H1 (cell line): ENCODE results near the gene PNMA6E. TPM values are rescaled to one million over a fixed set of nuclear protein-coding genes. Genes with fewer than 3 reads are reported as not detected.

ENCODE experiments used
- CTCF ChIA-PET: fragments of 300-600 bp; sonication (Branson Sonifier 250); formaldehyde crosslinking; loops from one replicate; lab custom pipeline; 2021; ENCODE audit not compliant: partially characterized antibody; lab: Charles Lee
- POLR2A ChIA-PET: fragments of 300-600 bp; sonication (Branson Sonifier 250); formaldehyde crosslinking; loops from one replicate; lab custom pipeline; 2021; ENCODE audit warnings: inconsistent platforms; ENCODE audit not compliant: partially characterized antibody; lab: Charles Lee
- DNase-seq, 2 experiments: peaks; one replicate each; pipeline versions ENCODE4 v3.0.0 to v3.0.0-alpha.2; 2010 to 2022; ENCODE audit warnings: low spot score in 2 of 2, low read depth in 1 of 2, mixed read lengths in 1 of 2
- FAIRE-seq: peaks from 2 replicates; lab custom pipeline; 2011; peaks lifted over from hg19 to GRCh38; lab: Jason Lieb, UNC
- H2AFZ ChIP-seq: 2 replicates; pipeline ENCODE4 v1.8.1; 2012; ENCODE audit warnings: low read length, inconsistent platforms
- H2AK5ac ChIP-seq: 2 replicates; pipeline ENCODE4 v1.6.1; 2013; ENCODE audit warnings: low read depth, low read length
- H2BK120ac ChIP-seq: replicated peaks from 2 replicates; pipeline ENCODE3; 2013; ENCODE audit warnings: low read depth, low read length, inconsistent platforms
- H2BK12ac ChIP-seq: 2 replicates; pipeline ENCODE4 v1.6.1; 2013; ENCODE audit warnings: low read depth, low read length
- H2BK15ac ChIP-seq: 2 replicates; pipeline ENCODE4 v1.6.1; 2013; ENCODE audit warnings: low read length
- H2BK20ac ChIP-seq: 2 replicates; pipeline ENCODE4 v1.6.1; 2013; ENCODE audit warnings: low read length
- H2BK5ac ChIP-seq: 2 replicates; pipeline ENCODE4 v1.6.1; 2013; ENCODE audit warnings: low read depth, low read length
- H3K14ac ChIP-seq: 2 replicates; pipeline ENCODE4 v1.6.1; 2013; ENCODE audit warnings: inconsistent platforms; ENCODE audit not compliant: insufficient read length
- H3K18ac ChIP-seq: 2 replicates; pipeline ENCODE4 v1.6.1; 2013; ENCODE audit warnings: low read length; ENCODE audit errors: extremely low read depth
- H3K23ac ChIP-seq: 2 replicates; pipeline ENCODE4 v1.6.1; 2013; ENCODE audit warnings: inconsistent platforms; ENCODE audit not compliant: insufficient read length
- H3K23me2 ChIP-seq: 2 replicates; pipeline ENCODE4 v1.6.1; 2013; ENCODE audit warnings: low read depth, low read length
- H3K27ac ChIP-seq: 2 replicates; pipeline ENCODE4 v1.6.1; 2011; ENCODE audit warnings: low read depth, low read length, inconsistent platforms
- H3K27me3 ChIP-seq, 4 experiments: replicated peaks in 1 of 4; 1 replicate in 1 of 4; 2 replicates in 3 of 4; pipeline versions ENCODE4 v1.6.1 to v1.8.1; 2011 to 2013; ENCODE audit warnings: low read length in 3 of 4, mild to moderate bottlenecking in 3 of 4, inconsistent platforms in 2 of 4, mixed read lengths in 2 of 4, moderate library complexity in 1 of 4; ENCODE audit not compliant: control insufficient read depth in 3 of 4, insufficient read depth in 3 of 4; ENCODE audit errors: extremely low read depth in 1 of 4
- H3K36me3 ChIP-seq, 4 experiments: 2 replicates each; pipeline versions ENCODE4 v1.6.1 to v1.8.1; 2011 to 2013; ENCODE audit warnings: mild to moderate bottlenecking in 4 of 4, low read length in 3 of 4, moderate library complexity in 2 of 4, control low read depth in 1 of 4, inconsistent platforms in 1 of 4; ENCODE audit not compliant: insufficient read depth in 4 of 4, control insufficient read depth in 2 of 4
- H3K4ac ChIP-seq: replicated peaks from 2 replicates; pipeline ENCODE3; 2013; ENCODE audit warnings: low read length, low read depth, mixed read lengths, inconsistent platforms; ENCODE audit not compliant: insufficient read length
- H3K4me1 ChIP-seq, 4 experiments: replicated peaks in 1 of 4; 1 replicate in 1 of 4; 2 replicates in 3 of 4; pipeline versions ENCODE4 v1.6.1 to v1.8.1; 2011 to 2013; ENCODE audit warnings: low read length in 3 of 4, inconsistent platforms in 2 of 4, mixed read lengths in 1 of 4; ENCODE audit not compliant: insufficient read depth in 4 of 4, control insufficient read depth in 3 of 4
- H3K4me2 ChIP-seq, 2 experiments: 2 replicates each; pipeline versions ENCODE4 v1.6.1 to v1.8.1; 2011 to 2013; ENCODE audit warnings: low read depth in 2 of 2, low read length in 2 of 2, control low read depth in 1 of 2, inconsistent platforms in 1 of 2, mild to moderate bottlenecking in 1 of 2; ENCODE audit not compliant: insufficient read depth in 1 of 2
- H3K4me3 ChIP-seq, 4 experiments: fragments of 200-600, 300-600 bp in 1 of 4; sonication (generic), shearing (Covaris generic), sonication (Bioruptor Twin) in 1 of 4; 2 replicates each; pipeline versions ENCODE4 v1.5.1 to v1.8.1; 2011 to 2016; ENCODE audit warnings: low read length in 4 of 4, low read depth in 3 of 4, control low read depth in 2 of 4, inconsistent platforms in 2 of 4, mild to moderate bottlenecking in 2 of 4, mixed read lengths in 1 of 4, moderate library complexity in 1 of 4; ENCODE audit not compliant: insufficient read depth in 2 of 4; ENCODE audit errors: extremely low read depth in 1 of 4
- H3K56ac ChIP-seq: replicated peaks from 2 replicates; pipeline ENCODE3; 2013; ENCODE audit warnings: low read depth, mild to moderate bottlenecking, mixed read lengths, low read length, inconsistent platforms; ENCODE audit not compliant: insufficient read length
- H3K79me1 ChIP-seq: 2 replicates; pipeline ENCODE4 v1.6.1; 2013; ENCODE audit warnings: low read depth, low read length, control low read depth
- H3K79me2 ChIP-seq, 2 experiments: 2 replicates each; pipeline versions ENCODE4 v1.6.1 to v1.8.1; 2012 to 2013; ENCODE audit warnings: low read length in 2 of 2, mild to moderate bottlenecking in 2 of 2, inconsistent platforms in 1 of 2; ENCODE audit not compliant: insufficient read depth in 2 of 2, control insufficient read depth in 1 of 2
- H3K9ac ChIP-seq, 4 experiments: replicated peaks in 1 of 4; 1 replicate in 1 of 4; 2 replicates in 3 of 4; pipeline versions ENCODE4 v1.6.1 to v1.8.1; 2011 to 2013; ENCODE audit warnings: low read depth in 3 of 4, low read length in 3 of 4, control low read depth in 2 of 4, mild to moderate bottlenecking in 2 of 4, moderate library complexity in 2 of 4, inconsistent platforms in 1 of 4; ENCODE audit errors: extremely low read depth in 1 of 4
- H3K9me3 ChIP-seq, 2 experiments: 2 replicates each; pipeline versions ENCODE4 v1.6.1 to v1.8.1; 2012 to 2013; ENCODE audit warnings: mild to moderate bottlenecking in 2 of 2, moderate library complexity in 2 of 2, control low read depth in 1 of 2, inconsistent platforms in 1 of 2, low read depth in 1 of 2, low read length in 1 of 2, mixed read lengths in 1 of 2; ENCODE audit not compliant: insufficient read depth in 2 of 2
- H4K20me1 ChIP-seq, 2 experiments: replicated peaks in 1 of 2; 2 replicates each; pipeline versions ENCODE3 to v1.8.1; 2011 to 2013; ENCODE audit warnings: inconsistent platforms in 2 of 2, low read length in 2 of 2, mild to moderate bottlenecking in 1 of 2; ENCODE audit not compliant: insufficient read depth in 2 of 2, control insufficient read depth in 1 of 2
- H4K5ac ChIP-seq: 2 replicates; pipeline ENCODE4 v1.6.1; 2013; ENCODE audit warnings: low read length, low read depth, mixed read lengths, inconsistent platforms; ENCODE audit not compliant: insufficient read length
- H4K8ac ChIP-seq: 2 replicates; pipeline ENCODE4 v1.8.0; 2013; ENCODE audit warnings: mild to moderate bottlenecking, moderate library complexity, low read length, inconsistent platforms; ENCODE audit not compliant: insufficient read depth; ENCODE audit errors: extremely low read depth
- H4K91ac ChIP-seq: replicated peaks from 2 replicates; pipeline ENCODE3; 2013; ENCODE audit warnings: low read length, mixed read lengths, inconsistent platforms; ENCODE audit not compliant: insufficient read length
- CHD2 ChIP-seq: IDR thresholded peaks from 2 replicates; pipeline ENCODE4 v1.6.1; 2012; ENCODE audit warnings: low read length, improper control_type of control experiment
- FOSL1 ChIP-seq: IDR thresholded peaks from 2 replicates; pipeline ENCODE4 v1.6.1; 2011; ENCODE audit warnings: mild to moderate bottlenecking, low read depth, low read length, moderate library complexity; ENCODE audit not compliant: insufficient read depth
- GABPA ChIP-seq: IDR thresholded peaks from 2 replicates; pipeline ENCODE4 v1.6.1; 2011; ENCODE audit warnings: mild to moderate bottlenecking, low read length, moderate library complexity, borderline replicate concordance; ENCODE audit not compliant: insufficient read depth
- RAD21 ChIP-seq, 2 experiments: IDR thresholded peaks in 1 of 2; conservative IDR thresholded peaks in 1 of 2; 2 replicates each; pipeline ENCODE4 v1.6.1; 2011; ENCODE audit warnings: low read depth in 2 of 2, low read length in 2 of 2, improper control_type of control experiment in 1 of 2, inconsistent platforms in 1 of 2, mild to moderate bottlenecking in 1 of 2, moderate library complexity in 1 of 2
- WGBS, 2 experiments: shearing (Covaris generic) in 1 of 2; methylation state at CpG; one replicate each; pipeline versions ENCODE4 v1.1.6 to v1.1.7; 2013 to 2015; ENCODE audit warnings: low lambda C conversion rate in 2 of 2, mixed read lengths in 2 of 2, inconsistent platforms in 1 of 2, low coverage in 1 of 2, missing lambda C conversion rate in 1 of 2; ENCODE audit not compliant: insufficient replicate concordance in 2 of 2, insufficient coverage in 1 of 2, insufficient read length in 1 of 2; ENCODE audit errors: extremely low coverage in 1 of 2, missing lambda C conversion rate in 1 of 2; 5-methylcytosine and 5-hydroxymethylcytosine counted together
- polyA plus RNA-seq, 7 experiments: library from polyadenylated mRNA; depleted of rRNA in 3 of 7; stranded (reverse) in 5 of 7; unstranded in 2 of 7; fragments of >200 nt in 5 of 7; fragments of 200-250 nt in 2 of 7; gene quantifications; 1 replicate in 5 of 7; 2 replicates in 1 of 7; 4 replicates in 1 of 7; pipeline versions ENCODE4 v1.2.1 to v1.2.3, GENCODE V29; 2011 to 2013; ENCODE audit warnings: missing spikeins in 2 of 7, mixed read lengths in 2 of 7
- total RNA-seq: library from RNA; stranded (reverse); fragmentation: NEBNext Ultra II Directional; extraction: Animal tissue kit (Norgen Biotek cat#: 25700); gene quantifications from 2 replicates; pipeline ENCODE4 v1.2.1, GENCODE V29; 2021
- TF ChIP-seq, protein P1 (sequence below): IDR thresholded peaks from 2 replicates; pipeline ENCODE4 v1.6.1; 2012; ENCODE audit warnings: low read length, inconsistent platforms

Gene PNMA6E
- total and polyA plus RNA-seq, 2 of the 8 experiments (the other 6 are each of a cell fraction or from before 2014, with no cell fraction given), result not detected

DNA sequence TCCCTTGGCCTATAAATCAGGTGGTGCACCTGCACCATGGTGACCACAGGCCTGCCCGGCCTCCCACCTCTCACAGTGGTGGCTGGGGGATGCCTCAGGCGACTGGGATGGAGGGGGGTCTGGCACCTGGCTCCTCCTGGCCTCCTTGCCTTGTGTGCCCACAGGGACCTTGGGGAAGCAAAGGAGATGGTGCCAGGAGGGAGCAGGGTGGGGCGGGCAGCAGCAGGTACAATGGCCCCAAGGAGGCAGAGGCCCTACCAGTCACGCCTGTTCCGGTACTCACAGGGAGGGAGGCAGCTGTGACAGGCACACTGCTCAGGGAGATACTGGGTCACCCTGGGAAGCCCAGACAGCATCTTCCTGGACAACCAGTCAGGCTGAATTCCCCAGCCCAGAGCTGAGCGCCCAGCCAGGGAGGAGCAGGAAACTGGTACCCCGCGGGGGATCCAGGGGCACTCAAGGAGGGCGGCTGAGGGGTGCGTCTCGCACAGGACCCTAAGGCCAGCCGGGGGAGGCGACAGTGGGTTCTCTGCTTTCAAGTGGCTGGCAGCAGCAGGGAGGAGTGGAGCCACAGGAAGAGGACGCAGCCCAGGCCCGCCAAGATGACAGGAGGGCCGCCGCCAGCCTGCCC is 45.9 kb upstream of the PNMA6E start:
- no peaks in the 10 kb centered on the region for H3K79me2 ChIP-seq
- no peak overlapping the region for H4K5ac ChIP-seq
- H4K8ac ChIP-seq, result no peak overlapping the region
- no peaks in the 10 kb centered on the region; a peak in 1 of 8 replicates for H3K36me3 ChIP-seq
- no peaks in the 10 kb centered on the region for H3K4me1 ChIP-seq
- no peaks in the 10 kb centered on the region for H3K9me3 ChIP-seq
- FAIRE-seq (no peak), DNase-seq (no peak)
- no peak overlapping the region for H2BK15ac ChIP-seq
- H3K27ac ChIP-seq, result no peak overlapping the region
- no peak overlapping the region for H2BK5ac ChIP-seq
- H2BK120ac ChIP-seq, result no peak overlapping the region
- no peak overlapping the region for H3K4me3 ChIP-seq
- H3K9ac ChIP-seq, result no peak overlapping the region
- H3K79me1 ChIP-seq, result no peaks in the 10 kb centered on the region
- no peak overlapping the region for H2AFZ ChIP-seq
- no peak overlapping the region for H3K18ac ChIP-seq
- no peak overlapping the region for H4K91ac ChIP-seq
- no peak overlapping the region for H3K4ac ChIP-seq
- no peak overlapping the region for H3K14ac ChIP-seq
- H3K23ac ChIP-seq, result no peak overlapping the region
- POLR2A ChIA-PET, result no interaction called here
- H2BK20ac ChIP-seq, result no peak overlapping the region
- H4K20me1 ChIP-seq, result no peaks in the 10 kb centered on the region
- CTCF ChIA-PET, result no interaction called here
- no peaks in the 10 kb centered on the region for H3K23me2 ChIP-seq
- H3K4me2 ChIP-seq, result no peak overlapping the region
- no peaks in the 10 kb centered on the region for H3K27me3 ChIP-seq
- no peak for TF ChIP-seq FOSL1
- TF ChIP-seq, protein P1, sequence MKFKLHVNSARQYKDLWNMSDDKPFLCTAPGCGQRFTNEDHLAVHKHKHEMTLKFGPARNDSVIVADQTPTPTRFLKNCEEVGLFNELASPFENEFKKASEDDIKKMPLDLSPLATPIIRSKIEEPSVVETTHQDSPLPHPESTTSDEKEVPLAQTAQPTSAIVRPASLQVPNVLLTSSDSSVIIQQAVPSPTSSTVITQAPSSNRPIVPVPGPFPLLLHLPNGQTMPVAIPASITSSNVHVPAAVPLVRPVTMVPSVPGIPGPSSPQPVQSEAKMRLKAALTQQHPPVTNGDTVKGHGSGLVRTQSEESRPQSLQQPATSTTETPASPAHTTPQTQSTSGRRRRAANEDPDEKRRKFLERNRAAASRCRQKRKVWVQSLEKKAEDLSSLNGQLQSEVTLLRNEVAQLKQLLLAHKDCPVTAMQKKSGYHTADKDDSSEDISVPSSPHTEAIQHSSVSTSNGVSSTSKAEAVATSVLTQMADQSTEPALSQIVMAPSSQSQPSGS, result no peak
- no peak for TF ChIP-seq CHD2
- no peak for TF ChIP-seq RAD21 (IDR thresholded peaks at IDR 0.05 in 1 of 2, conservative IDR thresholded peaks at IDR 0.05 in 1 of 2; ENCODE audit: low read depth in 2 of 2, low read length in 2 of 2)
- TF ChIP-seq GABPA, result no peak
- H2BK12ac ChIP-seq, result no peak overlapping the region
- no peak overlapping the region for H2AK5ac ChIP-seq
- 93% methylated on average over 12 of the region's 17 CpGs; no CpG with 5 or more reads in 1 of the 2 experiments for WGBS, 2 experiments
- no peak overlapping the region for H3K56ac ChIP-seq
